Liver (tissue), 9 donors: ENCODE results near the gene OR1S1. TPM values are rescaled to one million over a fixed set of nuclear protein-coding genes. Genes with fewer than 3 reads are reported as not detected.

ENCODE experiments used
- DNase-seq: peaks from one replicate; pipeline ENCODE4 v3.0.0-alpha.2; 2017; ENCODE audit warnings: low spot score
- H3K27ac ChIP-seq, 2 donors: one replicate each; pipeline ENCODE4 v1.7.0; 2013; ENCODE audit warnings: inconsistent platforms in 2 of 2, low read length in 2 of 2, control low read depth in 1 of 2, low read depth in 1 of 2, mild to moderate bottlenecking in 1 of 2
- H3K27me3 ChIP-seq, 4 donors: one replicate each; pipeline versions ENCODE4 v1.6.1 to v1.7.0; 2013; ENCODE audit warnings: low read length in 3 of 4, inconsistent platforms in 1 of 4, mild to moderate bottlenecking in 1 of 4, moderate library complexity in 1 of 4; ENCODE audit not compliant: control insufficient read depth in 4 of 4, insufficient read depth in 4 of 4
- H3K36me3 ChIP-seq, 4 donors: one replicate each; pipeline versions ENCODE4 v1.6.1 to v1.7.0; 2013; ENCODE audit warnings: low read length in 3 of 4, mild to moderate bottlenecking in 3 of 4, low read depth in 1 of 4, moderate library complexity in 1 of 4; ENCODE audit not compliant: control insufficient read depth in 4 of 4, insufficient read depth in 3 of 4
- H3K4me1 ChIP-seq, 4 donors: one replicate each; pipeline versions ENCODE4 v1.6.1 to v1.7.0; 2013; ENCODE audit warnings: low read length in 3 of 4, mild to moderate bottlenecking in 3 of 4, moderate library complexity in 1 of 4; ENCODE audit not compliant: control insufficient read depth in 4 of 4, insufficient read depth in 4 of 4
- H3K4me3 ChIP-seq, 3 donors: one replicate each; pipeline versions ENCODE4 v1.6.1 to v1.7.0; 2013; ENCODE audit warnings: low read length in 3 of 3, control low read depth in 1 of 3, low read depth in 1 of 3, mild to moderate bottlenecking in 1 of 3
- H3K9ac ChIP-seq, 2 donors: one replicate each; pipeline ENCODE4 v1.7.0; 2013; ENCODE audit warnings: low read length in 2 of 2, mild to moderate bottlenecking in 2 of 2, moderate library complexity in 2 of 2, control low read depth in 1 of 2, low read depth in 1 of 2
- H3K9me3 ChIP-seq, 4 donors: one replicate each; pipeline versions ENCODE4 v1.6.1 to v1.7.0; 2013; ENCODE audit warnings: low read length in 3 of 4; ENCODE audit not compliant: control insufficient read depth in 4 of 4
- CTCF ChIP-seq: fragments of 150-350 bp; IDR thresholded peaks from 2 replicates; pipeline ENCODE4 v1.5.1; 2017; ENCODE audit warnings: improper control_type of control experiment, low read depth, low read length; ENCODE audit not compliant: missing input control
- FOXA1 ChIP-seq: IDR thresholded peaks from 2 replicates; pipeline ENCODE4 v1.6.1; 2016; ENCODE audit warnings: antibody characterized with exemption
- FOXA2 ChIP-seq: IDR thresholded peaks from 2 replicates; pipeline ENCODE4 v1.6.1; 2016; ENCODE audit warnings: antibody characterized with exemption
- GABPA ChIP-seq, 2 donors: IDR thresholded peaks in 1 of 2; conservative IDR thresholded peaks in 1 of 2; 2 replicates each; pipeline ENCODE4 v1.6.1; 2016; ENCODE audit warnings: antibody characterized with exemption in 2 of 2, mild to moderate bottlenecking in 1 of 2, moderate library complexity in 1 of 2
- JUND ChIP-seq, 2 donors: IDR thresholded peaks; 2 replicates each; pipeline ENCODE4 v1.6.1; 2016; ENCODE audit warnings: antibody characterized with exemption in 2 of 2
- NR2F2 ChIP-seq: IDR thresholded peaks from 2 replicates; pipeline ENCODE4 v1.6.1; 2016; ENCODE audit warnings: antibody characterized with exemption
- RAD21 ChIP-seq, 2 donors: IDR thresholded peaks; 2 replicates each; pipeline ENCODE4 v1.6.1; 2016; ENCODE audit warnings: antibody characterized with exemption in 2 of 2, mild to moderate bottlenecking in 2 of 2
- REST ChIP-seq: IDR thresholded peaks from 2 replicates; pipeline ENCODE4 v1.6.1; 2016; ENCODE audit warnings: antibody characterized with exemption, mild to moderate bottlenecking
- TAF1 ChIP-seq: conservative IDR thresholded peaks from 2 replicates; pipeline ENCODE4 v1.6.1; 2016; ENCODE audit warnings: antibody characterized with exemption, mild to moderate bottlenecking
- YY1 ChIP-seq: IDR thresholded peaks from 2 replicates; pipeline ENCODE4 v1.6.1; 2016; ENCODE audit warnings: antibody characterized with exemption, mild to moderate bottlenecking
- ZBTB33 ChIP-seq: IDR thresholded peaks from 2 replicates; pipeline ENCODE4 v1.6.1; 2016; ENCODE audit warnings: antibody characterized with exemption
- WGBS: extraction: QIAGEN DNeasy Blood & Tissue Kit; methylation state at CpG from one replicate; pipeline ENCODE4 v1.1.7; 2013; 5-methylcytosine and 5-hydroxymethylcytosine counted together
- polyA plus RNA-seq, 2 donors: library from polyadenylated mRNA; stranded (reverse) in 1 of 2; unstranded in 1 of 2; fragments of 200-250 nt in 1 of 2; fragments of >200 nt in 1 of 2; fragmentation: Nextera tagmentation in 1 of 2; extraction: Ambion mirVana in 1 of 2; gene quantifications; one replicate each; pipeline versions ENCODE4 v1.2.1 to v1.2.3, GENCODE V29; 2013 to 2015
- total RNA-seq, 2 donors: library from RNA; depleted of rRNA; stranded (reverse); fragments of >200 nt; gene quantifications; one replicate each; pipeline ENCODE4 v1.2.3, GENCODE V29; 2014
- TF ChIP-seq, protein P1 (sequence below): IDR thresholded peaks from 2 replicates; pipeline ENCODE4 v1.6.1; 2016; ENCODE audit warnings: antibody characterized with exemption
- donor health status: healthy.
- donor health status: healthy.
- donor health status: healthy.
- donor health status: healthy.
- donor health status: healthy.

The OR1S1 gene
- total and polyA plus RNA-seq, 4 donors, result not detected

- TF ChIP-seq ZBTB33 (no peak), CTCF (no peak)
- TF ChIP-seq, protein P1, sequence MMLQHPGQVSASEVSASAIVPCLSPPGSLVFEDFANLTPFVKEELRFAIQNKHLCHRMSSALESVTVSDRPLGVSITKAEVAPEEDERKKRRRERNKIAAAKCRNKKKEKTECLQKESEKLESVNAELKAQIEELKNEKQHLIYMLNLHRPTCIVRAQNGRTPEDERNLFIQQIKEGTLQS, result no peak
Observed at GRCh38 chr11:58186938-58187337, 25.6 kb upstream of the OR1S1 start (continued).

DNA sequence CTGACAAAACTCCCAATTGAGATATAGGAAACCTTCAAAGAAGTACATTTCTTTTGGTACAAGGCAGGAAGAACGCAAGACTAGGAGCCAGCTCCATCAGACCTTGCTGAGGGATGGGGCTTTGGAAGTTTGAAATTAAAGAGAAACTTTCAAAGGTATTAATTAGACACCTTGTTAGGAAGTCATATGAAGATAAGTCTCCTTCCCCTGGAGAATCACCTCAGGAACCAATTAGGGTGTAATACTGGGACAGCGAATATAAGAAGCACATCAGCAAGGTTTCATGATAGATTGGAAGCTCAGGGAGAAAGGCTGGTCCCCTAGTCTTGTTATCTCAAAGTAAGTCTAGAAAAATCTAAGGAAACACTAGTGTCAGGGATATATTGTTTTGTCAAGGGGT, 23.8 kb upstream of the OR1S1 start, which contains the start of gene OR9Q2:
TSS of gene OR9Q2 (plus strand) at position 301 of the 400 bp plus-strand sequence. CDS start 1,421 bp downstream, outside the sequence.
- H3K4me1 ChIP-seq, result no peaks in the 10 kb centered on the region
- H3K27ac ChIP-seq, result no peak within 1 kb of the TSS
- TF ChIP-seq REST (no peak), NR2F2 (no peak), GABPA (IDR thresholded peaks at IDR 0.05 in 1 of 2, conservative IDR thresholded peaks at IDR 0.05 in 1 of 2) (no peak), TAF1 (no peak), FOXA2 (no peak), ZBTB33 (no peak), CTCF (no peak), YY1 (no peak), FOXA1 (no peak), JUND (IDR thresholded peaks at IDR 0.05) (no peak), RAD21 (IDR thresholded peaks at IDR 0.05) (no peak)
- TF ChIP-seq, protein P1, result no peak
- H3K27me3 ChIP-seq, result no peaks in the 10 kb centered on the region
- no peaks in the 10 kb centered on the region for H3K36me3 ChIP-seq
- WGBS, result 79% methylated on average over 2 of the region's 2 CpGs
- DNase-seq, result no peak
- H3K9ac ChIP-seq, result no peak within 1 kb of the TSS
- H3K4me3 ChIP-seq, result no peak within 1 kb of the TSS
- peaks cover 0 to 2% (median 0%) of the 10 kb centered on the region in 4 donors for H3K9me3 ChIP-seq
